Femur (tissue), 1 donor: Measurements from ENCODE around the gene CST1.
"Not testable (repeated sequence)": the region's sequence is repeated elsewhere in the genome, so short reads cannot be mapped to it uniquely, and the experiment has no call there.

Experiments used
- DNase-seq: peaks from one replicate; pipeline ENCODE4 v3.0.0-alpha.2; 2017

Gene CST1

DNA sequence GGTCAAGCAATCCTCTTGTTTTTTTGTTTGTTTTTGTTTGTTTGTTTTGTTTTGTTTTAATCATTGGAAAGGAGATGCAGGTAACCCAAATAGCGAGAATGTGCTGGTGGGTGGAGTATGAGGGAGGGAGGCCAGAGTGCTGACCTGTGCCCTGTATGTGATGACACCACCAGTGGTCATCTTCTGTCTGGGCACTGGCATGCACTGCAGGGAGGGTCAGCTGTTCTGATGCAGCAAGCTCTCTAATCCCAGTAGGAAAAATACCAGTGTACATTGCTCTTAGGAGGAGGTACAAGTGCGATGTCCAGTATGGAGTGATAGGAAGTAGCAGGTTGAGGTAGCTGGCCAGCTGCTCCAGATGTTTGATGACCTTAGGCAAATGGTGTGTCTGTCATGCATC is 2.9 kb upstream of the CST1 start:
- DNase-seq, result no peak

DNA sequence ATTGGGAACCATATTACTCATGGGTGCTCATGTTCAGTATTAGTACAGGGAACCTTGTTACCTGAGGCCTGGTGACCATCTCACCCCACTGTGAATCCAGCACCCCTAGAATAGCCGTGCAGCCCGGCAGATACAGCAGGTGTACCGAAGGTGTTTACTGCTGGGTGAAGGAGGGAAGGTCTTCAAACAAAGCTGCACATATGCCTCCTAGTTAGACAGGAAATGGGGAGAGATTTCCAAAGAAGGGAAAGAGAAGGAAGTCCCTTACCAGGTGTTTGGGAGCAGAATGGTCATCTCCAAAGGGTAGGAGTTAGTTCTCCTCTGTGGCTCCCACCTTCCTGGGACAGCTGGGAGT is 2.4 kb upstream of the CST1 start:
- DNase-seq, result no peak

DNA sequence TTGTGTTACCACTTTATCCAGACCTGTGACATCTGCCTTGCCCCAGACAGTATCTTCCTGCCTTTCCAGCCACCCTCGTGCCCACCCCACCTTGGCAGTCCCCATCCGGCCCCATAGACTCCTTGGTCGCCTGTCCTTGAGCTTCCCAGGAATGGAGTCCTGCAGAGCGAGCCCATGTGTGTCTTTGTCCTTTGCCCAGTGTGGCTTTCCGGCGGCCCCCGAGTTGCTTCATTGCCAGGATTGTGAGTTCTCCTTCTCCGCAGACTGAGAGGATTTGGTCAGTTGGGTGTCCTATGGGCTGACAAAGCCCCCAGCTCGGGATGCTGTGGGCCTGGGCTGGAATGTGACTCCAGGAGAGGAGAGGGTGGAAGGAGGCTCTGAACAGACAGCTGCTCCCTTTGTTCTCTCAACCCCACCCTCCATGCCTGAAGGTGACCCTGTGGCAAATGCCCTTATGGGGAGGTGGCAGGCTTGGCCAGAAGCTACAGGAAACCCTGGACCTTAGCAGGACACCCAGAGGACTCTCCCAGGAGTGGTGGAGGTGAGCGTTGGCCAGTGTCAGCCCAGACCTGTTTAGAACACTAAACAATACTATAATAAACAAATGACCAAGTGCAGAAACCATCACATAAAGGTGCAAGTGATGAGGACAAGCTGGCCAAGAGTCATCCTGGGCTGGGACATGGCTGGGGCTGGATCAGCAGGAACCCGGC is 1.9 kb upstream of the CST1 start:
- DNase-seq, result no peak

DNA sequence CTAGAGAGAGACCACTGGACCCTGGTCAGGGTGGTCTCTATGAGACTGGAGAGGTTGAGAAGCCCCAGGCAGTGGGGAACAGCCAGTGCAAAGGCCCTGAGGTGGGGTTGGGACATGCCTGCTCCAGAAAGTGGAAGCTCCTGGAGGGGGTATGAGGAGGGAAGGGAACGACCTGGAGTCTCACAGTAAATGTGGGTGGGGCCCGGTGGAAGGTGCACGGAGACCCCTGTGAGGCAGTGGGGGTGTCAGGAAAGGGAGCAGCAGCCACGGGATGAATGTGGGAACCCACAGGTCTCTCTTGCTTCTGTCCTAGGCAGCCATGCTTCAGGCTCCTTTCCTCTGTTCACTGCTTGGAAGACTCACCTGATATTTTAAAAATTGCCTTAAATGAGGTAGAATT is 1.3 kb upstream of the CST1 start:
- no peak for DNase-seq

DNA sequence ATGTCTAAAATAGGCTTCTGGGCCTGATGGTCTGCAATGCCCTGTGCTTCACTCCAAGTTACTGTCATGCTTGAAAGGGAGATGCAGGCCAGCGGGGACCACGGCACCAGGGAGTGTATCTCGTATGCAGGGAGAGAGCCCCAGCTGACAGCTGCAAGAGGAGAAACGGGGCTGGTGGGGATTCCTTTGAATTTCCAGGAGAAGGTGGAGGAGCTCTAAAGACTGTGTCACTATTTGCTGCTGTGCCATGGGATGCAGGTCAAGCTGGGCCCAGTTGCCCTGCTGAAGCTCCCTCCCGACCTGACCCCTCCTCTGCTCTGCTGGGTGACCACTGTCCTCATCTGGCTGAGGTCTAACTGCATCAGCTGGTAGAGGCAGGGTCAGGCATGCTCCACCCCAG is 989 bp downstream of the CST1 start:
- DNase-seq, result no peak

DNA sequence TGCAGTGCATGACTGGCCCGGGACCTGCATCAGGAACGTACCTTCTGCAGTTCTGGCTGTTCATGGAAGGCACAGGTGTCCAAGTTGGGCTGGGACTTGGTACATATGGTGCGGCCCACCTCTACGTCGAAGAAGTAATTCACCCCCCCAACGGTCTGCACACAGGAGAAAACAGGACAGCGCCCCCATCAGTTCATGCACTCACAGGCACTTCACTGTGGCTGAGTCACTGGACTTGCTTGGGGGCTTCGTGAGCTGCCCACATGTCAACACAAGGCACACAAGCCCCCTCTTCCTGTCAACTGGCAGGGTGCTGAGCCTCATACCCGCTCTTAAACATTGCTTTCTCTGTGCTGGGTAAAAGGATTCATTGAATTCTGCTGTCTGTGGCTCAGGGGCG is 1.8 kb downstream of the CST1 start:
- DNase-seq, result not testable (repeated sequence)

DNA sequence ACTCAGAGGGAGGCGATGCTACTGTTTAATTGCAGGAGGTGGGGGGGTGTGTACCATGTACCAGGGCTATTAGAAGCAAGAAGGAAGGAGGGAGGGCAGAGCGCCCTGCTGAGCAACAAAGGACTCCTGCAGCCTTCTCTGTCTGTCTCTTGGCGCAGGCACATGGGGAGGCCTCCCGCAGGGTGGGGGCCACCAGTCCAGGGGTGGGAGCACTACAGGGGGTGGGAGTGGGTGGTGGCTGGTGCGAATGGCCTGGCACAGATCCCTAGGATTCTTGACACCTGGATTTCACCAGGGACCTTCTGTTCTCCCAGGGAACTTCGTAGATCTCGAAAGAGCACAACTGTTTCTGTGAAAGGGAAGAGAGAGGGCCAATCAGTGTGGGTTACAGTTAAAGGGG is 3.2 kb downstream of the CST1 start:
- not testable (repeated sequence) for DNase-seq

DNA sequence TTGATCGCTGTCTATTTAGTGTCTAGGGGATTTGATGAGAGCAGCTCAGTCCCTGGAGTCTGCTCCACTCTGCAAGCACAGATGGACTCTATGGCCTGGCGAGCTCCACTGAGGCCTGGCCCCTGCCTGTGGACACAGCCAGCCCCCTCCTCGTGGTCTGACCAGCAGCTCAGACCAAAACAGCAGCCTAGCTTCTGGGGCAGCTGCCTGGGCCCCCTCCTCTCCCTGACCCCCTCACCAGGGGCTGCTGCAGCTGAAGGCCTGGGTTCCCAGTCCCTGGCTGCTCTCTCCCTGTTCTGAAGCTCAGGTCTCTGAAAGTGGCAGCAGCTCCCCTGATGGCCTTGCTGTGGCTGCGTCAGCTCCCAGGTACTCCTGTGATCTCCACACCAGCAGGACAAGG is 3.6 kb downstream of the CST1 start:
- not testable (repeated sequence) for DNase-seq

DNA sequence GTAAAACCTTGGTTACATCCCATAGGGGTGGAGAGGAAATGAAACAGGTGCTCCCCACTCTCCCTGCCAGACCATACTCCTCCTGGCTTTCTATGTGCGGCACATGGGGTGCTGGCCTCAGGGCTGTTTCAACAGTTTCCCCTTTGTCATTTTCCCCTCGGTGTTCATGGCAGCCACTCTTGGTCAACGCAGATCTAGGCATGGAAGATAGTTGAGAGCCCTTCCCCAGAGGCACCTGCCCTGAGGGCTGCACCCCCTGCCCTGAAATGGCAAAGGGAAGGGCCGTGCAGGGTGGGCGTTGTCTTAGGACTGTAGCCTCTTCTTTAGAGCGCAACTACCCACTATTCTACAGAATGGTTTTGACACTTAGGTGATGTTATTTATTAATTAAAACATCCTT is 4.4 kb downstream of the CST1 start:
- DNase-seq, result no peak

DNA sequence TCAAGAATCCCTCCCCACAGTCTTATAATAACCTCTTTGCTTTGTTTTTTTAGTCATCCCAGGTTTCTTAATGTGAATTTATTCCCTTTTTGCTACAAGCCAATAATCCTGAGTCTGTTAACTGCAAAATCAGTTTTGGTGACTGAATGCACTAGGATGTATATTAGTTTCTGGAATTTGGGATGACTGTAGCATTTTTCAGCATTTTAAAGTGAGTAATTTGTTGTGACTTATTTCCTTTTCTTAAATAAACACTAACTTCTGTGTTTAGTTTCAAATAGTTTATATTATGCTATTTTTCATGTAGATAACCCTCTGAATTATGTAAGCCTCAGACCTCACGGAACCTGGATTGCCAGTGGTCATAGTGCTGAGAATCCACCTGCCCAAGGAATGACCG is 5.5 kb downstream of the CST1 start:
- DNase-seq, result no peak

DNA sequence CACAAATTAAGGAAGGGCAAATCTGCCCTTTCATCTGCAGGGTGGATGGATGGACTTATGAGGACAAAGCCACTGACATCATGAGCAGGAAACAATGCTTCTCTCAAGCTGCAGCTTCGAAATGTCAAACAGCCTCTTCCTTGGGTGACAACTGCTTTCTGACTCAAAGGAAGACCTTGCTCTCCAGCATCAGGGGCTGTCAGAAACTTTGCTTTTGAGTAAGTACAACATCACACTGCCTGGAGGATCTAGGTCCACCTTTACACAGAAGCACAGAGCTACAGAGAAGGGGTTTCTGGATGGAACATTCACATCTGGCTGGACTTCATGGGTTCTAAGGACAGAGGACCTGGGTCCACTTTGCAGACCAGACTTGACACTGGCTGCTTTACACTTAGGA is 5.9 kb downstream of the CST1 start:
- no peak for DNase-seq

DNA sequence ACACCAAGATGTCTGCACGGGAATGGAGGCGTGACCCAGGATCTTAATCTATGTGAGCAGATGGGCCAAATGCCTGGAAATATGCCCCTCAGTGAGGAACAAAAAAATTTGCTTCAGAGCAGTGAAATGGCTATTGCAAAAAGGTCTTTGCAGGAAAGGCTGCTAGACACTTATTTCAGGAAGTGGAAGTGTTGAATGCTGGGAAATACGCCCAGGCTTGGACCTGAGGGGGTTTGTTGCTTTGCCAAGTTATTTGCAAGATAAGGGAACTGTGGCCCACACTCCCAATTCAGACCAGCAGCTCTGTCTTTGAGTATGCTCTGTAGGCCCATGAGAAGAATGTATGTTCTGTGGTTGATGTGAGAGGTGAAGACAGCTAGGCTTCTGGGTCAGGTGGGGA is 15.3 kb downstream of the CST1 start:
- DNase-seq, result not testable (repeated sequence)

DNA sequence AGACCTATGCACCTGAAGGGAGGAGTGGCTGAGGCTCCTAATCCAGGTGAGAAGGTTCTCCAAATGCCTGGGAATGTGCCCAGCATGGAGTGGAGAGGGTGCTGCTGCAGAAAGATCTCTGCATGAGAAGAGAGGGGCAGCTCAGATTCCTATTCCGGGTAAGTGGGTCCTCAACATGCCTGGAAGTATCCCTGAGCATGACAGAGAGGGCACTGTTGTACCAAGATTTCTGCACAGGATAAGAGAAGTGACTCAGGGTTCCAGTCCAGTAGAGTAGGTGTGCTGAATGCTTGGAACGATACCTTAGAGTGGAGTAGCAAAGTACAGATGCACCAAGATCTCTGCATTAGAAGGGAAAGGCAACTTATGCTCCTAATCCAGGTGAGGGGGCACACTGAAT is 15.8 kb downstream of the CST1 start:
- DNase-seq, result not testable (repeated sequence)

DNA sequence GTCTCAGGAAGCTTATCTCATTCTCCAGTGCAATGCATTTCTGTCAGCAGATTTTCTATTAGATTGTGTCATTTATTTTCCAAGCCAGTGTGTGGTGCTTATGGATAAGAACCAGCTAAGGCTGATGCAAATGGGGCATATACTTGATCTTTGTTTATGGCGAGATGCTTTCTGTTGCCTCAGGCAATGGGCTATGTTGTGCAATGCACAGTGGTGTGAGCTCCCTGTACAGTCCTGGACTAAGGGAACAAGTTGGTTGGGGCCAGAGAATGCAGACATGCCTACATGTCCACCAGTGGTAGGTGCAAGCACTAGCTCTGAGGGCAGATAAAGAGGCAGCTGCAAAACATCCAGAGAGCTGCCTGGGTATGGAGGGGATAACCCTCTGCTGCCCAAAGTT is 16.3 kb downstream of the CST1 start:
- not testable (repeated sequence) for DNase-seq

DNA sequence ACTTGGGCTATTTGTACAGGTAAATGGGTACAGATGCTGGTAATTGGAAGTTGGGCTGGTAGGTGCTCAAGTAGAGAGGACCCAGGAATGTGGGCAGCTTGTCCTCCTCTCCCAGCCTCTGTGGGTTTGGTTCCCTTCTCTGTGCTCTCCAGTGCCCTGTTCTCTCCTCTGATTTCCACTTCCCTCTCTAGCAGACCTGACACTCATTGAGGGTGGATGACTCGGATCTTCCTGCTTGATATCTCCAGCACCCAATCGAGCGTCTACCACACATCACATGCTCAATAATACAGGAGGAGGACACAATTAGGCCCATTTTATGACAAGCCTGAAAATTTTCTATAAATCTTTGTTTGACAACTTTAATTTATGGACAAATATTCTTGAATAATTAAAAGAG is 23.7 kb downstream of the CST1 start:
- DNase-seq, result no peak

DNA sequence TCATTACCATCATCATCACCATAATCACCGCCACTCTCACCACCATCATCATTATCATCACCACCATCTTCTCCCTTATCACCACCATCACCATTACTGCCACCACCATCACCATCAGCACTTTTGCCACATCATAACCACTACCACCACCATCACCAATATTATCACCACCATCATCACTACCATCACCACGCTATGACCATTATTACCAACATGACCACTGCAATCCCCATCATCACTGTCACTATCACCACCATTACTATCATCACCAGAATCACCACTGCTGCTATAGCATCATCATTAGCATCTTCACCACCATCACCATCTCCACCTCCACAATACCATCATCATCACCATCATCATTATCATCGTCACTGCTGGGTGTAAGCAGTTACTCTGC is 25.6 kb downstream of the CST1 start:
- no peak for DNase-seq

DNA sequence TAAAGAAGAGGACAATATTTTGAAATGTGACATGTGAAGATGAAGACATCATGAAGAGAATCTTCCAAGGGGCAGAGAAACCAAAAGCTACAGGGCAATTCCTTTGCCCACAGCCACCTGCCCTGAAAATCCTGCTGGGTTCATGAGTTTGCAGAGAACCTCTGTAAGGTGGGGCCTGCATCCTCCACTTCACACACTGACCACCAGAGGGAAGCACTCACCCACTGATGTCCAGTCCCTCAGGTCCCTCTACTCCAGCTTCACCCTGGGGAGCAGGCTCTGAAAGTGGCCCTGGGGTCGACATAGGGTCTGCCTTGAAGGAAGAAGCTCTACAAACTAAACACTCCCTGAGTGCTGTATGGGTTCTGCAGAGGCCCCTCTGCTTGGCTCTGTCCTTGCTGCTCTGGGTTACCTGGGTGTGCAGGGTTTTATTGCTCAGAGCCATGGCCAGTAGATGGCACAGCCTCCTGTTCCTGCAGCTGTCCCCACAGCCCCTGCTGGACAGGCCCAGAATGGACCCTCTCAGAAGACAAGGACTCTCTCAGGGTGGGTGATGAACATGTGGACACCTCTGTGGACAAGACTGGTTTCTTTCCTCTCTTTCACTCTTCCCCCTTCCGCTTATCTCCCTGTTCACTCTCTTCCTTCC is 27.0 kb downstream of the CST1 start:
- not testable (repeated sequence) for DNase-seq

DNA sequence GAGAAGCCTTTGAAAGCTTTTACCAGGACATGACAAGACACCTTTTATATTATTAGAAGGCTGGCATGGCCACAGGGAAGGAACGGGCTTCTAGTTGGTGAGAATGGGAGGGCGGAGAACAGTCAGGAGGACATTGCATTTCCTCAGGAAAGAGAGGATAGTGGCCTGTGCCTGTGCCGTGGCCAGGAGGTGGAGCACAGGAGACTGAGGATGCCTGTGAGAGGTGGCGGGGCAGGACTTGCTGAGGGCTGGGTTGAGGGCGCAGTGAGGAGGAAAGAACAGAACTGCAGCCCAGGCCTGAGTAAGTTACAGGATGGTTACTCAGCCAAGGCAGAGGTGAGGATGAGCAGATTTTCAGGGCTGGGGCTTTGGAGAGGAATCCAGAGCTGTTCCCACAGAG is 27.9 kb downstream of the CST1 start:
- DNase-seq, result not testable (repeated sequence)

DNA sequence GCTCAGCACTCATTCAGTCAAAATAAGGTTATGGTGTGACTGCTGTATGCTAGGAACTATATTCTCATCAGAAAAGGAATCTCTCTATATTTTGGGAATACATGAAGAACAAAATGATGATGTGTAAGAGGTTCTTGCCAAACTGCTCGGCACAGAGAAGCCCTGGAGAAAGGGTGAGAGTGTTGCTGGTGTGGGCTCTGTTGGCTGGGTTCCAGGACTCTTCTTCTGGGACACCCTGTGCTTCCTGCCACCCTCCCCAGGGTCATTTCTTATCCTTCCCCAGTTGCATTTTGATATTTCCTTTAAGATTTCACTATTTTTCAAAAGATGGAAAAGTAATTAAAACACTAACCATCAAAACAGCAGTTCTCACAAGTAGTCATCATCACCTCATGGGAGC is 28.8 kb downstream of the CST1 start:
- DNase-seq, result no peak

DNA sequence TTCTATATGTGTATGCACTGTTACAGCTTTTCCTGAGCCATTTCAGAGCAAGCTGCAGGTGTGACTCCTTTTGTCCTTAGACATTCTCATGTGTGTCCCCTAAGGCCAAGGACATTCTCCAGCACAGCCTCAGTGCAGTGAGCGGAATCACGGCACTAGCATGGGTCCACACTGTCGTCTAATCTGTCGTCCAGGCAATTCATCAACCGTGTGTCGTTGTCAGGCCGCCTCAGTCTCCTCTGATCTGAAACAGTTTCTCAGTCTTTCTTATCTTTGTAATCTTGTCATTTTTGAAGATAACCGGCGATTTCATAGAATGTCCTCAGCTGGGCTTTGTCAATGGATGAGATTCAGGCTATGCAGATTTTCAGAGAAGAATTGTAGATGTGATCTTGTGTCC is 31.4 kb downstream of the CST1 start:
- DNase-seq, result not testable (repeated sequence)

DNA sequence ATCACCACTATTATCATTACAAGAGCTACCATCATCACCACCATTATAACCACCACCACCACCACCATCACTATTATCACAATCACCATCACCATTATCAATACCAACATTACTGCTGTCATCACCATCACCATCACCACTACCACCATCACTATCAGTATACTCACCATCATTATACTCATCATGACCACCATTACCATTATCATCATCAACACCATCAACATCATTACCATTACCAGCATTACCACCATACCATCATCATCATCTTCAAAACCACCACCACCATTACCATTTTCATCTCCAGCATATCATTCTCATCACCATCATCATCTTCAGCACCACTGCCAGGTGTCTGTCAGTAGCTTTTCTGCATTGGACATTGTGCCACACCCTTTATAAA is 39.0 kb downstream of the CST1 start:
- DNase-seq, result not testable (repeated sequence)

DNA sequence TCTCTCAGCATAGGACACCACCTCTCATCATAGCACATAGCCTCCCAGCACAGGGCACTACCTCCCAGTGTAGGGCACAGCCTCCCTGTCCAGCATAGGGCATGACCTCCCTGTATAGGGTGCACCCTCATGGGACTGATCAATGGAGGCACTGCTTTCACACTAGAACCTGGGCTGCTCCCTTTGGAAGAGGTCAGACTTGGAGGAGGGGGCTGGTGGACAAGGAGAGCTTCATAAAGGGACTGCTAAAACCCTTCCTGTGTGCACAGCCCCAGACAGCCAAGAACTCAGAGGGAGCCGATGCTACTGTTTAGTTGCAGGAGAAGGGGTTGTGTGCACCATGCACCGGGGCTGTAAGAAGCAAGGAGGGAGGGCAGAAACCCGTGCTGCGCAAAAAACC is 40.0 kb downstream of the CST1 start:
- no peak for DNase-seq

DNA sequence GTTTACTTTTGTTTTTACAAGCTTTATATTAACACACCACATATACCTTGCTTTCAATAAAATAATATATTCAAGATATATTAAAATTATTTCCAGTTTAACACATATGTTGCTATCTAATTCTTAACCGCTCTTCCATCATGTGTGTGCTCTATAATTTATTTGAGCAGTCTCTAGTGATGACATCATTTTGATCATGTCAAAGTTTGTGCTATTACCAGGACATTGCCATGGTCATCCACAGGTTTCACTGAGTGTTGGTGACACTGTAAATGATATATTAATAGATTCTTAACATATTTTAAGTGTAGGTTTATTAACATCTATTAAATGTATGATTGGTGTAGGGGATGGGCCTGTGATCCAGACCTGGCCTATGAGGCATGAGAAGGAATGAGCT is 44.8 kb downstream of the CST1 start:
- no peak for DNase-seq

DNA sequence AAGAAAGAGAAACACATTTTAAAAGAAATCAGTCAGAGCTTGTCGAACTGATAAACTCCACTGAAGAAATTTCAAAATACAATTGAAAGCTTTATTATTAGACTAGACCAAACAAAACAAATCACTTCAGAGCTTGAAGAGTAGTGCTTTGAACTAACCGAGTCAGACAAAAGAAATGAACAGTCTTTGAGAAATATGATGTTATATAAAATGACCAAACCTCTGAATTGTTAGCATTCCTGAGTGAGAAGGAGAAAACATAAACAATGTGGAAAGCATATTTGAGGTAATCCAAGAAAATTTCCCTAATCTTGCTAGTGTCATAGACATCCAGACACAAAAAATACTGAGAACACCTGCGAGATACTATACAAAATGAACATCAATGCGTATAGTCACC is 48.7 kb downstream of the CST1 start:
- DNase-seq, result no peak

DNA sequence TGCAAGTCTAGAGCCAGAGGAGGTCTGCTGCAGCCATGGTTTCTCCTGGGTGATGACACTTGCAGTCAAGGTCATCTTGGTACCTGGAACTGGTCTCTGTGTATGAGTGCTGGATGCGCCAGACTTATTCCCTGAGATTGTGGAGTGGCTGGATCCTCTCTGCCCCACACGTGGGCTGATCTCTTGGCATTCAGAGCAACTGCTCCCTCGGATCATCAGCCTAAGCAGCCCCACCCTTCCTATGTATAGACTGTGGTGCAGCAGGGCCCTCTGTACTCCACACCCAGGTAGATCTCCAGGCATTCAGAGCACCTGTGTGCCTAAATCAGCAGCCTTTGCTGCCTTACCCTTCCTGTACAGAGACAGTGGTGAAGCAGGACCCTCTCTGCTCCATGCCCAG is 49.8 kb downstream of the CST1 start:
- DNase-seq, result no peak
